Renal cortex interstitium (tissue), 11 donors: ENCODE results near the gene ADRA2A. TPM values are rescaled to one million over a fixed set of nuclear protein-coding genes. Genes with fewer than 3 reads are reported as not detected.
A peak's percentile ranks its signal among the peaks of the same experiment; 100 is the strongest.

Experiments used
- DNase-seq, 11 donors: peaks; one replicate each; pipeline ENCODE4 v3.0.0-alpha.2; 2013; ENCODE audit warnings: low read depth in 9 of 11, low spot score in 4 of 11; ENCODE audit errors: extremely low read depth in 1 of 11
- polyA plus RNA-seq, 3 donors: library from polyadenylated mRNA; unstranded; fragments of 120-200 nt; gene quantifications; one replicate each; pipeline ENCODE4 v1.2.1, GENCODE V29; 2013; ENCODE audit not compliant: insufficient read length in 3 of 3

Gene ADRA2A
- polyA plus RNA-seq, 3 donors = 2.3 to 6.0 (median 2.5) TPM

DNA sequence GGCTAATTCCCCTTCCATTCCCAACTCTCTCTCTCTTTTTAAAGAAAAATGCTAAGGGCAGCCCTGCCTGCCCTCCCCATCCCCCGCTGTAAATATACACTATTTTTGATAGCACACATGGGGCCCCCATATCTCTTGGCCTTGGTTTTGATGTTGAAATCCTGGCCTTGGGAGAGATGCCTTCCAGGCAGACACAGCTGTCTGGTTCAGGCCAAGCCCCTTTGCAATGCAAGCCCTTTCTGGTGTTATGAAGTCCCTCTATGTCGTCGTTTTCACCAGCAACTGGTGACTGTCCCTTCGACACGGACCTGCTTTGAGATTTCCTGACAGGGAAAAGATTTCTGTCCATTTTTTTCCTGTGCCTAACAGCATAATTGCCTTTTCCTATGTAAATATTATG is 3.0 kb downstream of the ADRA2A start:
- DNase-seq = peak in 1 of 11 donors; percentile 4

DNA sequence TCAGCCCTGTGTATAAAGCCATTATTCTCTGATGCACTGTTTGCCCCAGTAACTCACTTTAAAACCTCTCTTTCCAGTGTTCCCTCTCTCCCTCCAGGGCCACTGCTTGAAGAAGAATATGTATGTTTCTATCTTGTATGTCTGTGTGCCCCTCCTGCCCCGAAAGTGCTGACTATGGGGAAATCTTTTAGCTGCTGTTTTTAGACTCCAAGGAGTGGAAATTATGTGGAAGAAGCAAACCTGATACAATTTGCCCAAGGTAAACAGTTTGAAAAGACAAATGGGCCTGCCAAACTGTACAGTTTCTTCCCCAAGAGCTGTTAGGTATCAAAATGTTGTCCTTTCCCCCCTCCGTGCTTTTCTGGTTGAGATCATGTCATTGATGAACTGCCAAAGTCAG is 3.4 kb downstream of the ADRA2A start:
- no peak for DNase-seq

GRCh38 chr10:111081595-111081994 is 4.8 kb downstream of the ADRA2A start:
- DNase-seq = no peak

- DNase-seq = no peak
Observed at GRCh38 chr10:111082102-111082975, 5.5 kb downstream of the ADRA2A start.

DNA sequence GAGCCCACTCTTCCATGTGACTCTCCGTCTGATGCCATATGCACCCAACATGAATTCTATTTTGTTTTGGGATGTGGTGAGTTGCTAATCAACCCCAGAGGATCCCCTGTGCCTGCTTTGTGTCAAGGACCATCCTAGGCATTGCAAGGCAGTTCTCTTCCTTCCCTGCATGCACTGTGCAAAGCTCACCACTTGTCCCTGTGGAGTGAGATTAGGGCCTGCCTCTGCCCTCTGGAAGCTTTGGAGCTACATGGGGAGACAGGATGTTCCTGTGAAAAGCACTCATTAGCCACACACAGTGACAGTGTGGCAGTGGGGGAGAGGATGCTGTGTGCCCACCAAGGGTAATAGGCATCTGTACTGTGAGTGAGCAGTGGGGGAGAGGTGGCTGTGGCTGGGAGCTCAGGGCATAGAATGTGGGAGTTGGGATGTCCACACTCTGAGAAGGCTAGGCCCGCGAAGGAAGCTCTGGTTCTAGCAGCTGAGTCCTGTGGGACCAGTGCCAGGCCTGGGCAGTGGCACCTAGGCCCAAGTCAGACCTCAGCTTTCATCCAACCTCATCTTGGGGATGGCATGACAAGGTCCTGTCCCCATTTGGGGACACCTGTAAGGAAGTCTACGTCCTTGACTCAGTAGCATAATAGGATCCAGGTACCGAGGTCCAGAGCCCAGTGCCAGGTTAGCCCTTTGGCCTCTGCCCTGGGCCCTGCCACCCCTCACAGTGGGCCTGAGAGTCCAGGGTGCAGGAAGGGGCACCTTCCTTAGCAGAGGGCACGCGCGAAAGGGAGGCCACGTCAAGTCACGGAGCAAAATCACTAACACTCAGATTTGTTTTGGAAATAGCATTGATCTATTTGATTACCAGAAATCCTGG is 6.6 kb downstream of the ADRA2A start:
- DNase-seq = no peak

GRCh38 chr10:111084366-111085255 is 7.8 kb downstream of the ADRA2A start:
- no peak for DNase-seq

GRCh38 chr10:111085690-111086353 is 9.0 kb downstream of the ADRA2A start:
- DNase-seq = no peak

- DNase-seq = no peak
Observed at GRCh38 chr10:111086574-111086973, 9.7 kb downstream of the ADRA2A start.

DNA sequence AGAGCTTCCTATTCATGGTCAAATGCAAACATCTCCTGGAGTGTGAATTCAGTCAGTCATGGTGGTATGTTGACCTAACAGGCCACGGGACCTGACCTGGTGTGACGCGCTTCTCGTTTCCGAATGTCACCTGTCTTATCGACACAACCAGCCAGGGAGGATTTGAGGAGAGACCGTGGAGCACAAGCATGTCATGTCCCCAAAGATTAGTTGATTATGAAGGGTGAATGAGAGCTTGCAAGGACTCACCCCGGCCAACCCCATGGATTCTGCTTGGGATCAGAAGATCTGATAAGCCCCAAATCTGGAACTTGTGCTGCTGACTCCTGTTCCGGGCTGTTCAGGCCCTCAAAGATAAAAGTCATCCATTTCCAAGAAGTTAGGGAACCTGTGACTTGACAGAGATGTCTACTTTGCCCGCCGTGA is 10.5 kb downstream of the ADRA2A start:
- no peak for DNase-seq

- DNase-seq = no peak
Observed at GRCh38 chr10:111087968-111088505, 11.2 kb downstream of the ADRA2A start.

- no peak for DNase-seq
Observed at GRCh38 chr10:111089293-111089692, 12.5 kb downstream of the ADRA2A start.

DNA sequence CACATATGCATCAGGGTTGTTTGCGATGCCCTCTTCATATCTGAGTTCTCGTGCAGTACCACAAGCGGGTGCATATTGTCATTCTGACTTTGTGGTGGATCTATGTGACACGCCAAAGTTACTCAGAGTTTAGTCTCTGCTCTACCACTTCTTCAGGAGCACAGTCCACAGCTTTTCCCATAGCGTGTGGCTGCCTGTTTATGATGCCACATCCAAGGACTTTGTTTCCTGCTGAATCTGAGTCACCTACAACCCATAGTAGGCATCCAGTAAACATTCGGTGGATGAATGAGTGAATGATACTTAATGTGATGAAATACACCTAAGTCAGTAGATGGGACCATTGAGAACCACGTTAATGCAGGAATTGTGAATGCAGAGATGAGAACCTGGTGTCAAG is 15.0 kb downstream of the ADRA2A start:
- DNase-seq = no peak

DNA sequence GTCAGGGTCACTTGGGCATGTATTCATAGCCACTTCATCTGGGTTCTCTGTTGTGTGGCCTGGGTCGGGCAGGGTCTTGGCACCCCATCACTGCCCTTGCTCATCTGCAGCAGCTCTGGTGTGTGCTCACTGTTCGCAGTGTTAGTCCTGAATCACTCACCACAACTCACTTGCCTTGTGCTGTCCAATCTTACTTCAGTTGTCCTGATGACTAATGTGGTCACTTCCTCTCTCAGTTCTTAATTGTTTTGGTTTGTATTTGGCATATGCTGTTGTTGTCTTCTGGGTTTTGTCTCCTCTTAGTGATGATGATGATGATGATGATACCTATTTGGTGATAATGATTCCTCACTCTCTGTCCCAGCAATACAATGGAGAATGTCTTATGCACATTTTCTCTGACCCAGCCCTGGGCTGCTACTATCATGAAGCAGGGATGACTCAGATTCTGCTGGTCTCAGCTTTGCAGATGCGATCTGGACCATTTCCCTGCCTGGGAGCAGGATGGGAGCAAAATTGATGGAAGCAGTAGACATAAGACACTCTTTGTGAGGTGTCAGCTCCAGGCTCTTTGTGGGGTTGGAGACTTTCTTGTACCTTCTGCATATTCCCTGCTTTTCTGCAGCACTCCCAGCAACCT is 17.0 kb downstream of the ADRA2A start:
- no peak for DNase-seq

GRCh38 chr10:111098679-111099437 is 22.0 kb downstream of the ADRA2A start:
- DNase-seq = no peak

GRCh38 chr10:111100198-111100597 is 23.4 kb downstream of the ADRA2A start:
- no peak for DNase-seq

GRCh38 chr10:111101796-111102195 is 25.0 kb downstream of the ADRA2A start:
- no peak for DNase-seq

- no peak for DNase-seq
Observed at GRCh38 chr10:111102359-111102837, 25.6 kb downstream of the ADRA2A start.
